Measurements from ENCODE around the gene PLXNA4.

DNA sequence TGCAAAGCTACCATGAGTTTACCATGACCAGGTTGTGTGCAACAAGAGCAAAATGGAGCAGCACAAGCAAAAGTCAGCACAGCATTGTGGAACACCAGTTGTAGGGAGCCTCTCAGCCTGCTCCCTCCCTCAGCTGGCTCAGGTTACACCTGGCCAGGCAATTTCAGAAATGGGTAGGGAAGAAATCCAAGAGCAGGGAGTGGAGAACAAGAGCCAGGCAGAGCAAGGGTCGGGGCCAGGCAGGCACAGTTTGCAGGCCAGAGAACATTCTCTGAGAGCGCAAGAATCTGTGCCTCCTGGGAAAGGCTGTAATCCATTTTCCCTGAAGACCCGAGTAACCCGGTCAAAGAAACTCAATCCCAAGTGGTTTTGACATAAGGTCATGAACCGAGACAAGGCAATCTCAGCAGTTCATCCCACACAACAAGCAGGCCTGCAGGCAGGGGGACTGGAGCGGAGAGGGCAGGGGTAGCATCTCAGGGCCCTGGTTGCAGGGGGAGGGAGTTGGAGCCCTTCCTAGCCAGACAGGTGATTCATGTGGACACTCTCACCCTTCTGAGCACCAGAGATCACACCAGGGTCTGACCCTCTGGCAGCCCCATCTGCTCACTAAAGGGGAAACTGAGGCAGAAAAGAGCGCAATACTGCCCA is 258.4 kb downstream of the PLXNA4 start:
- no peak for TF ChIP-seq ELF4 (IDR thresholded peaks at IDR 0.05)
- TF ChIP-seq SP1 (IDR thresholded peaks at IDR 0.05), result no peak
